ENCODE measurements around the gene MAGT1.
"Not testable (repeated sequence)": the region's sequence is repeated elsewhere in the genome, so short reads cannot be mapped to it uniquely, and the experiment has no call there.

MAGT1 gene

GRCh38 chrX:77831544-77831943 lies 63.7 kb downstream of the MAGT1 start:
- DNase-seq (ENCODE audit: low read depth): not testable (repeated sequence)

- not testable (repeated sequence) for DNase-seq (ENCODE audit: low read depth)
Observed at GRCh38 chrX:77821989-77822388, 73.2 kb downstream of the MAGT1 start.

GRCh38 chrX:77820091-77820727 lies 75.0 kb downstream of the MAGT1 start:
- no peak for DNase-seq (ENCODE audit: low read depth)

- DNase-seq (ENCODE audit: low read depth): no peak
Observed at GRCh38 chrX:77814210-77814609, 81.0 kb downstream of the MAGT1 start.

GRCh38 chrX:77802201-77802600 lies 93.0 kb downstream of the MAGT1 start:
- no peak for DNase-seq (ENCODE audit: low read depth)

- no peak for DNase-seq (ENCODE audit: low read depth)
Observed at GRCh38 chrX:77795124-77795523, 100.1 kb downstream of the MAGT1 start.

- no peak for DNase-seq (ENCODE audit: low read depth)
Observed at GRCh38 chrX:77793946-77794345, 101.3 kb downstream of the MAGT1 start.

GRCh38 chrX:77788050-77788449 lies 107.2 kb downstream of the MAGT1 start:
- DNase-seq (ENCODE audit: low read depth): no peak

GRCh38 chrX:77786365-77786680 lies 108.9 kb downstream of the MAGT1 start:
- DNase-seq (ENCODE audit: low read depth): no peak

- DNase-seq (ENCODE audit: low read depth): peak; percentile 52
Observed at GRCh38 chrX:77785486-77786364, 109.5 kb downstream of the MAGT1 start, which contains the start of gene ATRX. Gene ATRX (minus strand): TSS chrX:77786216. CDS start chrX:77786001, 215 bp downstream.

GRCh38 chrX:77779695-77780094 lies 115.5 kb downstream of the MAGT1 start:
- no peak for DNase-seq (ENCODE audit: low read depth)

- no peak for DNase-seq (ENCODE audit: low read depth)
Observed at GRCh38 chrX:77776659-77777058, 118.6 kb downstream of the MAGT1 start.
